SK-N-SH (cell line): Measurements from ENCODE around the gene CCDC54. TPM values are rescaled to one million over a fixed set of nuclear protein-coding genes. Genes with fewer than 3 reads are reported as not detected.

Experiments used
- CTCF ChIA-PET: fragments of 300-600, 350-600 bp; formaldehyde crosslinking; extraction: SDS; loops from one replicate; lab custom pipeline; 2021; lab: Yijun Ruan, JAX
- POLR2A ChIA-PET: fragments of 350-600 bp; sonication (Branson Sonifier 250); formaldehyde crosslinking; extraction: SDS; loops from one replicate; lab custom pipeline; 2020; ENCODE audit warnings: antibody characterized with exemption, inconsistent platforms; lab: Yijun Ruan, JAX
- DNase-seq: peaks from one replicate; pipeline ENCODE4 v3.0.0; 2012
- H2AFZ ChIP-seq: fragments of 200-600 bp; sonication (generic); 2 replicates; pipeline ENCODE4 v1.8.1; 2016; ENCODE audit warnings: antibody characterized with exemption, mild to moderate bottlenecking, low read depth
- H3F3A ChIP-seq: fragments of 200-600 bp; sonication (generic); replicated peaks from 2 replicates; pipeline ENCODE3; 2016; ENCODE audit warnings: antibody characterized with exemption, mild to moderate bottlenecking; ENCODE audit not compliant: insufficient read depth
- H3K27ac ChIP-seq, 2 experiments: fragments of 200-500 bp in 1 of 2; fragments of 200-600 bp in 1 of 2; sonication (Bioruptor generic) in 1 of 2; sonication (generic), shearing (Covaris generic) in 1 of 2; 2 replicates each; pipeline versions ENCODE4 v1.5.1 to v1.6.1; 2014 to 2016; ENCODE audit warnings: low read depth in 2 of 2, inconsistent platforms in 1 of 2, low read length in 1 of 2, mild to moderate bottlenecking in 1 of 2, mixed read lengths in 1 of 2
- H3K27me3 ChIP-seq: fragments of 200-600 bp; sonication (generic), shearing (Covaris generic); 2 replicates; pipeline ENCODE4 v1.6.1; 2016; ENCODE audit warnings: mixed run types; ENCODE audit not compliant: insufficient read depth
- H3K36me3 ChIP-seq, 2 experiments: fragments of 200-500 bp in 1 of 2; fragments of 200-600 bp in 1 of 2; sonication (Bioruptor generic) in 1 of 2; sonication (generic) in 1 of 2; replicated peaks in 1 of 2; 2 replicates each; pipeline versions ENCODE3 to v1.5.1; 2014 to 2016; ENCODE audit warnings: low read length in 1 of 2, mild to moderate bottlenecking in 1 of 2; ENCODE audit not compliant: insufficient read depth in 2 of 2, control insufficient read depth in 1 of 2
- H3K4me1 ChIP-seq, 2 experiments: fragments of 200-500 bp in 1 of 2; fragments of 200-600 bp in 1 of 2; sonication (Bioruptor generic) in 1 of 2; sonication (generic), shearing (Covaris generic) in 1 of 2; 2 replicates each; pipeline versions ENCODE4 v1.5.1 to v1.6.1; 2014 to 2016; ENCODE audit warnings: low read depth in 1 of 2, low read length in 1 of 2, mixed run types in 1 of 2; ENCODE audit not compliant: insufficient read depth in 2 of 2, control insufficient read depth in 1 of 2
- H3K4me2 ChIP-seq: fragments of 200-600 bp; sonication (generic), shearing (Covaris generic); 2 replicates; pipeline ENCODE4 v1.6.1; 2017; ENCODE audit warnings: mixed run types
- H3K4me3 ChIP-seq, 2 experiments: fragments of 200-500 bp in 1 of 2; fragments of 200-600 bp in 1 of 2; sonication (Bioruptor generic) in 1 of 2; sonication (generic), shearing (Covaris generic) in 1 of 2; 2 replicates each; pipeline versions ENCODE4 v1.5.1 to v1.8.1; 2014 to 2016; ENCODE audit warnings: low read depth in 2 of 2, inconsistent platforms in 1 of 2, low read length in 1 of 2, mild to moderate bottlenecking in 1 of 2, mixed read lengths in 1 of 2, moderate library complexity in 1 of 2
- H3K79me2 ChIP-seq: fragments of 200-600 bp; sonication (generic); 2 replicates; pipeline ENCODE4 v1.8.1; 2017; ENCODE audit warnings: mild to moderate bottlenecking; ENCODE audit not compliant: insufficient read depth
- H3K9ac ChIP-seq: fragments of 200-600 bp; sonication (generic); 2 replicates; pipeline ENCODE4 v1.6.1; 2017; ENCODE audit warnings: mixed run types
- H3K9me2 ChIP-seq: fragments of 200-600 bp; sonication (generic); 2 replicates; pipeline ENCODE4 v1.6.1; 2017; ENCODE audit warnings: mixed run types
- H3K9me3 ChIP-seq: fragments of 200-600 bp; sonication (generic); 2 replicates; pipeline ENCODE4 v1.6.1; 2017; ENCODE audit warnings: mixed run types, mild to moderate bottlenecking, moderate library complexity
- H4K20me1 ChIP-seq: fragments of 200-600 bp; sonication (generic); 2 replicates; pipeline ENCODE4 v1.6.1; 2017; ENCODE audit warnings: mild to moderate bottlenecking, mixed run types; ENCODE audit not compliant: insufficient read depth
- CHD2 ChIP-seq: fragments of 150-350 bp; IDR thresholded peaks from 2 replicates; pipeline ENCODE4 v1.6.1; 2018; ENCODE audit warnings: low read length; ENCODE audit not compliant: partially characterized antibody
- ELF1 ChIP-seq: IDR thresholded peaks from 2 replicates; pipeline ENCODE4 v1.4.0; 2012
- FOSL2 ChIP-seq: IDR thresholded peaks from 2 replicates; pipeline ENCODE4 v1.4.0; 2012; ENCODE audit warnings: low read depth, mild to moderate bottlenecking, moderate library complexity, borderline replicate concordance
- FOXJ3 ChIP-seq: sonication (generic); formaldehyde crosslinking; IDR thresholded peaks from 2 replicates; pipeline ENCODE4 v1.5.1; 2020; ENCODE audit warnings: mild to moderate bottlenecking, missing genetic modification reagents
- GATA2 ChIP-seq: sonication (generic); formaldehyde crosslinking; IDR thresholded peaks from 2 replicates; pipeline ENCODE4 v1.5.0; 2020; ENCODE audit warnings: mild to moderate bottlenecking, missing genetic modification reagents
- JUND ChIP-seq: IDR thresholded peaks from 2 replicates; pipeline ENCODE4 v1.4.0; 2012
- MEF2A ChIP-seq: IDR thresholded peaks from 2 replicates; pipeline ENCODE4 v1.4.0; 2012; ENCODE audit warnings: low read depth, borderline replicate concordance
- NFIC ChIP-seq: IDR thresholded peaks from 2 replicates; pipeline ENCODE4 v1.4.0; 2012; ENCODE audit warnings: borderline replicate concordance
- NRF1 ChIP-seq: IDR thresholded peaks from 2 replicates; pipeline ENCODE4 v1.6.1; 2012; ENCODE audit warnings: low read depth, mild to moderate bottlenecking, low read length
- RCOR1 ChIP-seq: fragments of 150-350 bp; IDR thresholded peaks from 2 replicates; pipeline ENCODE4 v1.6.1; 2017; ENCODE audit warnings: antibody characterized with exemption, low read length
- REST ChIP-seq: IDR thresholded peaks from 2 replicates; pipeline ENCODE4 v1.6.1; 2012; ENCODE audit warnings: mild to moderate bottlenecking, low read depth, low read length, moderate library complexity
- SIN3A ChIP-seq: IDR thresholded peaks from 2 replicates; pipeline ENCODE4 v1.6.1; 2012; ENCODE audit warnings: low read depth, mild to moderate bottlenecking, low read length, moderate library complexity, borderline replicate concordance
- TAF1 ChIP-seq: IDR thresholded peaks from 2 replicates; pipeline ENCODE4 v1.6.1; 2012; ENCODE audit warnings: low read depth, mild to moderate bottlenecking, low read length, moderate library complexity, borderline replicate concordance
- TEAD4 ChIP-seq: IDR thresholded peaks from 2 replicates; pipeline ENCODE4 v1.4.0; 2012; ENCODE audit warnings: mild to moderate bottlenecking, borderline replicate concordance; ENCODE audit not compliant: insufficient read depth
- YY1 ChIP-seq: IDR thresholded peaks from 2 replicates; pipeline ENCODE4 v1.4.0; 2012; ENCODE audit warnings: low read depth, mild to moderate bottlenecking
- WGBS: methylation state at CpG from one replicate; pipeline ENCODE4 v1.1.6; 2017; ENCODE audit warnings: low lambda C conversion rate; 5-methylcytosine and 5-hydroxymethylcytosine counted together
- polyA plus RNA-seq, 3 experiments: library from polyadenylated mRNA; depleted of rRNA; stranded (reverse); fragments of >200 nt; gene quantifications; 2 replicates each; pipeline ENCODE4 v1.2.3, GENCODE V29; 2012
- TF ChIP-seq, protein P1 (sequence below): fragments of 200-600 bp; sonication (generic); IDR thresholded peaks from 2 replicates; pipeline ENCODE4 v1.6.1; 2017; ENCODE audit warnings: antibody characterized with exemption, mild to moderate bottlenecking, moderate library complexity
- TF ChIP-seq, protein P2 (sequence below): IDR thresholded peaks from 2 replicates; pipeline ENCODE4 v1.4.0; 2012; ENCODE audit warnings: low read depth, borderline replicate concordance

CCDC54 gene
- polyA plus RNA-seq (2012; rRNA removed) = not detected in 2 replicates
- polyA plus RNA-seq (2012; cell fraction: cytosol; rRNA removed) = not detected in 2 replicates
- polyA plus RNA-seq (2012; cell fraction: nucleus; rRNA removed) = not detected in 2 replicates

DNA sequence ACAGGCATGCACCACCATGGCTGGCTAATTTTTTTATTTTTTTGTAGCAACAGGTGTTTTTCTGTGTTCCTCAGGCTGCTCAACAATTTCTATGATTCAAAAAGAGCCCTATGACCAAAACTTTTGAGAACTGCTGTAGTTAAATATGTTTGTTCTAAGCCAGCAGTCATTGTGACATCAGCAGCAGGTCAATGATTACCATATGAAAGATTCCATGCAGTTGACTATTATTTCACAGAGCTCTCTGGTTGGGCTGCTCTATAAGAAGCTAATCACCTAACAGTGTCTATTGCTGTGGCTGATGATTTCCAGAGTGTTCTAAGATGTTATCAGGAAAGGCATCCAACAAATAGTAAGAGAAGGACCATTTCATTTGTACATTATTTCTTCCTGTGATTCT, at the start of gene CCDC54:
Gene CCDC54, plus strand, starts transcription at position 289 of the 400 bp plus-strand sequence. CDS start 149 bp downstream, outside the sequence.
- no peaks in the 10 kb centered on the region for H4K20me1 ChIP-seq
- TF ChIP-seq NFIC (no peak), YY1 (no peak), GATA2 (no peak), TEAD4 (no peak), JUND (no peak), FOSL2 (no peak), CHD2 (no peak), SIN3A (no peak), REST (no peak), MEF2A (no peak), ELF1 (no peak)
- H3F3A ChIP-seq = no peaks in the 10 kb centered on the region
- no peaks in the 10 kb centered on the region for H3K9me2 ChIP-seq
- ChIA-PET CTCF (interaction anchor here (1.5 kb wide), 1 partner anchor 52 kb away, joined by 3 read pairs; no protein-coding TSS in a partner anchor), POLR2A (no interaction called here)
- no peak for DNase-seq
- no peak within 1 kb of the TSS for H3K27ac ChIP-seq
- no peaks in the 10 kb centered on the region for H3K27me3 ChIP-seq
- H3K4me2 ChIP-seq = no peak within 1 kb of the TSS
- H3K79me2 ChIP-seq = no peaks in the 10 kb centered on the region
- H3K9me3 ChIP-seq = no peaks in the 10 kb centered on the region
- no peaks in the 10 kb centered on the region for H3K4me1 ChIP-seq
- H3K36me3 ChIP-seq = no peaks in the 10 kb centered on the region
- H2AFZ ChIP-seq = no peak within 1 kb of the TSS
- H3K4me3 ChIP-seq = no peak within 1 kb of the TSS
- H3K9ac ChIP-seq = no peak within 1 kb of the TSS

DNA sequence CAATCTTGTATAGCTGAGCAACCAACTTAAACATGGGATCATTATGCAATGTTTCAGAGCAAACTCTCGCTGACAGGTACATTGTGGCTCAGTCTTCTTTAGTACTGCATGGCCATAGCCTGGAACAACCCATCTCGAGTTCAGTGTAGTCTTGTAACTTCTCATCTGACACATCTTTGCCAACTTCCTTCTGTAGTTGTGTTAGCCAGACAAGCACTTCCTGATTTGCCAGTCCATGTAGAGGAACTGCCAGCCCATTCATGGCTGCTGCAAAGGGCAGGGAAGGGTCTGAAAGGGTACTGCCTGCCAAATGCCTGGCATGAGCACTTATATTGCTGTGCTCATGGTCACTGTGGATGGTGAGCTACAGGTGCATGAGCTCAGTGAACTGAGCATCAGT, 49.2 kb upstream of the CCDC54 start:
- Histone ChIP-seq H3K9me2 (no peaks in the 10 kb centered on the region), H3K36me3 (no peaks in the 10 kb centered on the region), H3K4me2 (no peak overlapping the region), H3K79me2 (no peaks in the 10 kb centered on the region), H3K27me3 (no peaks in the 10 kb centered on the region), H3K4me1 (no peaks in the 10 kb centered on the region), H3K4me3 (no peak overlapping the region), H4K20me1 (no peaks in the 10 kb centered on the region), H3K9ac (no peak overlapping the region), H3F3A (no peaks in the 10 kb centered on the region), H3K9me3 (no peaks in the 10 kb centered on the region), H2AFZ (no peak overlapping the region), H3K27ac (no peak overlapping the region)
- POLR2A ChIA-PET = no interaction called here
- DNase-seq = no peak
- CTCF ChIA-PET = interaction anchor here (0.7 kb wide), 1 partner anchor 334 kb away, joined by 3 read pairs; no protein-coding TSS in a partner anchor
- 45% methylated on average over 2 of the region's 2 CpGs for WGBS
- TF ChIP-seq FOXJ3 (no peak), SIN3A (no peak), TAF1 (no peak), NRF1 (no peak), MEF2A (no peak), ELF1 (no peak), REST (no peak), RCOR1 (no peak)
- TF ChIP-seq, protein P1, sequence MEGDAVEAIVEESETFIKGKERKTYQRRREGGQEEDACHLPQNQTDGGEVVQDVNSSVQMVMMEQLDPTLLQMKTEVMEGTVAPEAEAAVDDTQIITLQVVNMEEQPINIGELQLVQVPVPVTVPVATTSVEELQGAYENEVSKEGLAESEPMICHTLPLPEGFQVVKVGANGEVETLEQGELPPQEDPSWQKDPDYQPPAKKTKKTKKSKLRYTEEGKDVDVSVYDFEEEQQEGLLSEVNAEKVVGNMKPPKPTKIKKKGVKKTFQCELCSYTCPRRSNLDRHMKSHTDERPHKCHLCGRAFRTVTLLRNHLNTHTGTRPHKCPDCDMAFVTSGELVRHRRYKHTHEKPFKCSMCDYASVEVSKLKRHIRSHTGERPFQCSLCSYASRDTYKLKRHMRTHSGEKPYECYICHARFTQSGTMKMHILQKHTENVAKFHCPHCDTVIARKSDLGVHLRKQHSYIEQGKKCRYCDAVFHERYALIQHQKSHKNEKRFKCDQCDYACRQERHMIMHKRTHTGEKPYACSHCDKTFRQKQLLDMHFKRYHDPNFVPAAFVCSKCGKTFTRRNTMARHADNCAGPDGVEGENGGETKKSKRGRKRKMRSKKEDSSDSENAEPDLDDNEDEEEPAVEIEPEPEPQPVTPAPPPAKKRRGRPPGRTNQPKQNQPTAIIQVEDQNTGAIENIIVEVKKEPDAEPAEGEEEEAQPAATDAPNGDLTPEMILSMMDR = no peak
- TF ChIP-seq, protein P2, sequence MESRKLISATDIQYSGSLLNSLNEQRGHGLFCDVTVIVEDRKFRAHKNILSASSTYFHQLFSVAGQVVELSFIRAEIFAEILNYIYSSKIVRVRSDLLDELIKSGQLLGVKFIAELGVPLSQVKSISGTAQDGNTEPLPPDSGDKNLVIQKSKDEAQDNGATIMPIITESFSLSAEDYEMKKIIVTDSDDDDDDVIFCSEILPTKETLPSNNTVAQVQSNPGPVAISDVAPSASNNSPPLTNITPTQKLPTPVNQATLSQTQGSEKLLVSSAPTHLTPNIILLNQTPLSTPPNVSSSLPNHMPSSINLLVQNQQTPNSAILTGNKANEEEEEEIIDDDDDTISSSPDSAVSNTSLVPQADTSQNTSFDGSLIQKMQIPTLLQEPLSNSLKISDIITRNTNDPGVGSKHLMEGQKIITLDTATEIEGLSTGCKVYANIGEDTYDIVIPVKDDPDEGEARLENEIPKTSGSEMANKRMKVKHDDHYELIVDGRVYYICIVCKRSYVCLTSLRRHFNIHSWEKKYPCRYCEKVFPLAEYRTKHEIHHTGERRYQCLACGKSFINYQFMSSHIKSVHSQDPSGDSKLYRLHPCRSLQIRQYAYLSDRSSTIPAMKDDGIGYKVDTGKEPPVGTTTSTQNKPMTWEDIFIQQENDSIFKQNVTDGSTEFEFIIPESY = no peak
